GM12873 (cell line): ENCODE measurements around the gene PLCD3.

Experiments
- CTCF ChIP-seq: IDR thresholded peaks from 2 replicates; pipeline ENCODE4 v1.5.1; 2012; ENCODE audit warnings: low read depth, mild to moderate bottlenecking, moderate library complexity, low read length, control low read depth; ENCODE audit not compliant: insufficient read depth; ENCODE audit errors: missing control alignments

The PLCD3 gene

GRCh38 chr17:45110676-45111611 is 21.4 kb downstream of the PLCD3 start:
- no peak for TF ChIP-seq CTCF

DNA sequence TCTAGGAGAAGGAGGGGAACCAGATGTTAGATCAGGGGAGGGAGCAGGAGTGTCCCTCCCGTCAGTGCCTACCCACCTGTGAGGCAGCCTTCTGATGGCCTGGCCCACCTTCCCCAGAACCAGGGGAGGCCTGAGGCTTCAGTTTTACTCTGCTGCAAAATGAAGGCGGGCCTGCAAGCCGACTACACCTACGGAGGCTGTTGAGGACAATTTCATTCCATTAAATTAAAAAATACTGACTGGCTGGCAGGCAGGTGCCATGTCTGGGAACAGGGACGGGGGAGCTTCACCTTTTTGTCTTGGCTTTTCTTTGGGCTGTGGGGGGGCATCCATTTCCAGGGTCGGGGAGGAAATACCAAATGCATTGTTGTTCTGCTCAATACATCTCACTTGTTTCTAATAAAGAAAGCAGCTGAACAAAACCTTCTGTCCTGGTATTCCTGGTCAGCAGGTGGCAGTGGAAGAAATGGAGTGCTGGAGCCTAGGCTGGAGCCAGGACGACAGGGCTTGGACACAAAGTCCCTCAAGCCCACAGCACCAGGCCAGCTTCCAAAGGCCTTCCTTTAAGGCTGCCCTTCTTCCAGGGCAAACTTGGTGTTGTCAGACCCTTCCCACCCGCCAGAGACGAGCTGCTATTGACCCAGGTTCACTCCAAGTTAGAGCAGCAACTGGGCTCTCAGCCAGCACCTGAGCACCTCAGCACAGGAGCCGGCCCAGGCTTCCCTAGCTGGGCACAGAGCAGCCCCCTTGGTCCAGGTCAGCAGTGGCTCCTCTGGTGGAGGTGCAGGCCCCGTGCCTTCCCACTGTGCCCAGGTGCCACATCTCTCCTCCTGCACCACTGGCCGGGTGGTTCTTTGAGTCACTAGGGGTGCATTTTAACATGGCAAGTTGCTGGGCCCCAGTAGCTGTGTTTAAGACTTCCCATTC is 23.5 kb downstream of the PLCD3 start:
- no peak for TF ChIP-seq CTCF

- TF ChIP-seq CTCF = no peak
These were observed 24.3 kb downstream of the PLCD3 start for GRCh38 chr17:45108051-45108450.

DNA sequence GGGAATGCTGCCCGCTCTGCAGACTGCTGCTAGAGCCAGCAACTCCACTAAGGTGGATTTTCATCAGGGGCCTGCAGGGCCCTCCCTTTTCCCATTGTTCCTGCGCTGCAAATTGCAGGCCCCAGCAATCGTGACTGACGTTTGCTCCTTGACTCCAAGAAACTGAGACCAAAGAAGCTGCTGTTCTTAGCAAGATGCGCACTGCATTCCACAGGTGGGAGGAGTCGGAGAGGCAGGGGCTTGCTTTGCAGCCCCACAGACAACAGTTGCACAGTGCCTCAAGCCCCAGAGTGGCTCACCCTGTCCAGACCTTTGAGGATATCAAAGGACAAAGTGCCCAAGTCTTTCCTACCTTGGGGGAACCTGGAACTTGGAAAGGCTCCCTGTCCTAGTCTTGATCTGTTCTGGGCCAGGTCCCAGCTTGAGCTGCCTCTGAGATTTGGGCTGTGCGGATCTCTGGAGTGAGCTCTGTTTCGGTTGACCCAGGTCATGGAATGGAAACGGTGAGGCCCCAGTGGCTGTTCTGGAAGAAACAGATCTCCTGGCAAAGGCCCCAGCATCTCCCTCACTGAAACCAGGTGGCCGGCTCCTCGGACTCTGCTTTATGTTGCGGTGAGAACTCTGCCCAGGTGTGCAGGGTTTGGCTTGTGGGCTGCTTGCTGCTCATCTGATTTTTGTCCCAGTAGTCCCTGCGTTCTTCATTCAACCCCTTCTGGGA is 24.9 kb downstream of the PLCD3 start:
- TF ChIP-seq CTCF = no peak

- no peak for TF ChIP-seq CTCF
These were observed 25.7 kb downstream of the PLCD3 start for GRCh38 chr17:45106582-45106981.

DNA sequence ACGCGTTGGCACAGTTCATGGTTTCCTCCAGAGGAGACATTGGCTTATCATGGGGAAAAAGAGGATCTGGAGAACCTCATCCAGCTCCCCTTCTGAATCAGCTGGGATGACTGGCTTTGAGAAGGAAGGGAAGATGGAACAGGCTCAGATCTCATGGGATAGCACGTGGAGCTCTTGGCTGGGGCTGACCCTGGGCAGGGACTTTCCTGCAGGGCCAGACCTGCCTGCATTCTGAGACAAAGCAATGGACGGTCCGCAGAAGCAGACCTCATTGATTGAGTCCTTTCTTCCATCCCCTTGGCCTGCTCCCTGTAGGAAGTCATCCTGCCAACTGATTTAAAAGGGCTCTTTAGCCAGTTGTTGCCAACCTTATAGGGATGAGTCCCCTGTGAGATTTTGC is 26.2 kb downstream of the PLCD3 start:
- TF ChIP-seq CTCF = no peak
